ENCODE measurements around the gene ELP4.
A peak's percentile ranks its signal among the peaks of the same experiment; 100 is the strongest.
"Not testable (repeated sequence)": the region's sequence is repeated elsewhere in the genome, so short reads cannot be mapped to it uniquely, and the experiment has no call there.

The ELP4 gene

DNA sequence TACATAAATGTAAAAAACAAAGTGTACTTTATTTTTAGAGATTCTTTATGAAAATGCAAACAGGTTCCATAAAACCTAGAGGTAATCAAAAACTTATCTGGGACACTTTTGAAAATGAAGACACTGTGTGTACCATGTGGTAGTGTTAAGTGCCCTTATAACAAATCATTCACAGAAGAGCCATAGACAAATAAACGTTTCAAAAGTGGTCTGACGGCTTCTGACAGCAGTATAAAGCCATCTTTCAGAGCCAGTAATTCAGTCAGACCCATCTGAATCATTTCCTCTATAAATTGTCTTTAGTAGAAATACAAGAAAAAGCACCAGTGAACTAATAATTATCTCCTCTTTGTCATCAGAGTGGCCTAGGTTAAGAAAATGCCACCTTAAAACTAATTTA is 201.6 kb downstream of the ELP4 start:
- peak; percentile 13 for DNase-seq

DNA sequence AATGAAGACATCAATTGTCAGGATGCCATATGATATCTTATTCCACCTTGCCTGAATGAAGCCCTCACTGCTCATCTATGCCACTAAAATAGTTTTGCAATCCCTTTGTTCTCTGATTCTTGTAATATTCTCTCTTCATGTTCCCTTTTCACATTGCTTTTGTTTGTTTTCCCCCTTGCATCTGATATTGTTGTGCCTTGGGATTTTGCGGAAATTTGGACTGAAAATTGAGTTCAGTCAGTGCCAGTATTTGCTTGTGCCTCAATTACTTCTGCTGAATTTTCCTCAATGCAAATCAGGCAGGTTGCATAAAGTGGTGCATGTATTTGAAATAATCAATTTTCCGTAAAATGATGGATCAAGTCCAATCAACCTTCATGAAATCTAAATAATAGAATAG is 203.3 kb downstream of the ELP4 start:
- DNase-seq = no peak

DNA sequence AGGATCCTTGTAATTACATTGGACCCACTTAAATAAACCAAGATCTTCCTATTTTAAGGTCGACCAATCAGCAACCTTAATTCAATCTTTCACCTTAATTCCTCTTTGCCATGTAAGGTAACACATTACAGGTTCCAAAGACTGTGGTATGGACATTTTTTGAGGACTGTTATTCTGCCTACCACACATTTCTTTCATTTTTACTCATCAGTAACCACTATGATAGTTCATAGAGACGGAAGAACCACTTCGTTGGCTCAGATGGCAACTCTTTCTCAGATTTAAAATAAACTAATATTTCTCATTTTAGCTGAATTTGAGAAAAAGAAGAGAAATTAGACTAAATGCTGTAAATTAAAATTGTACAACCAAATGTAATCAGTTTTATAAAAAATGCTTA is 205.3 kb downstream of the ELP4 start:
- DNase-seq = no peak

DNA sequence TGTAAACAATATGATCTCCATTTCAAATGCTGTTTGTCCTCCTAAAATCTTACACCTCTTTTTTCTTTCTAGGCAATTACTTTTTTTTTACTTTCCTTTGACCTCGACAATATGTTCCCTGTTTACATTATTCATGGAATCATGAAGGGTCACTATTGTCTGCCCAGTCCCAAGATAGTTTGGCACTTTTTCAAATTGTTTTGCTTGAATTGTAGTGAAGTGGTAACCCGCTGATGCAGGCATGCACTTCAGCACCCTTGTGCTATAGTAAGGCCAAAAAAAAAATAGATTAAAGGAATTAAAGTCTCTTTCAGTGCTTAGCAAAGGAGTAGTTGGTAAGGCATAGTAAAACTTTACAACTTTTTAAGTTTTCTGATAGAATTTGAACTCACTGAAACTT is 210.7 kb downstream of the ELP4 start:
- peak; percentile 75 for DNase-seq

DNA sequence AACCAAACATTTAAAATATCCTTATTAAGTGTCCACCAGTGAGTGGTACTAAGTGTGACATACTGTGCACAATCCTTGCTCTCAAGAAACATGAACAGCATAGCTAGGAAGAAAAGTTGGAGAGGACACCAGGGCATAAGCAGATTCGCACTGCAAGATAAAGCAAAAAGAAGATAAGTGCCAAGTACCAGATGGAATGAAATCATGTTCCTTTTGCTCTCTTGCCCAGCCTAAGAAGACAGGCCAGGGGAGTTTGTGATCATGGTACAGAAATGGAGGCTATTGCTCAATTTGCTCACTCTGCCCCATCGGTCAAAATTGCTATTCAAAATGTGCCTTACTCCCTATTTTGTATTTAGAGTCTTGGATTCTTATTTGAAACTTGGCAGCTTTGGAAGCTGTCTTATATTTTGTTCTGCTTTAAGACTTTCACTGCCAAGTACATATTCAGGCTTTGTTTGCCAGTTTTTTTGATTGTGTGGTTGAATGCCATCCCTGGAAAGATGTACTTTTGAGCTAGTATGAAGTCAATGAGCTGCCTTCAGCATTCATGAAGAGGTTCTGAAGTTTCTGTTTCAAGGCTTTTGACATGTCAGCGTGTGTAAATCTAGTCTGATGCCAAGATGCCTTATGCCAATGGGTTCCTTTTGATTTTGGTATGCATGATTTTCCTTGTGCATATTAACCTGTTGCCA is 211.3 kb downstream of the ELP4 start:
- peak; percentile 58 for DNase-seq

DNA sequence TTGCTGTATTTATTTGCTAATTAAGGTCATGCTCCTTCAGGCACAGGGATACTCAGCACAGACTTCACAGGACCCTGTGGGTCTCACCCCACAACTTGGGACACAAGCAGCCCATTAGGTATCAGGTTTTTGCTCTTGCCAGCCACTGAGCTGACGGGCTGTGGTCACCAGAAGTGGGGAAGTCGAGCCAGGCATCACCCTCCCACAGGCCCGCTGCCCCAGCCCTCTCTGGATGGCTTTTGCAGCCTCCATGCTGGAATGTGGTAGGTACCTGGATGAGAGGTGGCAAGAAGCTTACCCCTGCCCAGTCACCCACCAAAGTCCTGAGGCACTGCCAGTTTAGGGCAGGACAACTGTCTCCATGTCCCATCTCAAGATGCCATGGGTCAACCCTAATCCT is 213.2 kb downstream of the ELP4 start:
- no peak for DNase-seq

DNA sequence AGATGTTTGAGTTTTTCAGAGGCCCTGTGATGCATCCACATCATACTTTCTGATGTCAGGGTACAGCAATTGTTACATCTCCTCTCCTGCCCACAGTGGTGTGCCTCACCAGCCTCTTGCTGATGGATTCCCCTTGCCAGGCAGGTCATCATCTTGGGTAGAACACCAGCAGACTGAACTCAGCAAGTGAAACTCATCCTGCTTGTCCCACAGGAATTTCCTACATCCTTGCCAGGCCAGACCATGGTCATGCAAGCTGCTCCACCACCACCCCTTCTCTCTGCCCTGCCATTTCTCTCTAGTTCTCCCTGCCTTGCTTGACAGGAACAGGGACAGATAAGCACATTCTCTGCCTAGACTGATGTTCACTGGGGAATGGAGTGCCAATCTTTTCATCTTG is 215.6 kb downstream of the ELP4 start:
- DNase-seq = no peak

DNA sequence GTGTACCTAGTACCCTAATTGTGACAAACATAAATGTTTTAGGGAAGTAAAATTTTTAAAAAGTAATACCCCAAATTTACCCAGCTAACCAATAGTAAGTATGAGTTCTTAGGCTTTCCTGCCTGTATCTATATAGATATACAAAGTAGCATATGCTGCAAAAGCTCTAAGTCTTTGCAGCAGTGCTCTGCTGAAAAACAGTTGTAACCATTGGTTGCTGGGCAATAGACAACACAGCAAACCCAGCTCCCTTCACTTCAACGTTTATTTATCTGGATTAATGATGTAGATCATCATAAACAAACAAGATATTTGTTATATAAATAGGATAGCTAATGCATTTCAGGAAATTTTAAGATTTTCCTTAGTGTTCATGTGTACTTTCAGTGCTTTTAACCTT is 218.9 kb downstream of the ELP4 start:
- no peak for DNase-seq

DNA sequence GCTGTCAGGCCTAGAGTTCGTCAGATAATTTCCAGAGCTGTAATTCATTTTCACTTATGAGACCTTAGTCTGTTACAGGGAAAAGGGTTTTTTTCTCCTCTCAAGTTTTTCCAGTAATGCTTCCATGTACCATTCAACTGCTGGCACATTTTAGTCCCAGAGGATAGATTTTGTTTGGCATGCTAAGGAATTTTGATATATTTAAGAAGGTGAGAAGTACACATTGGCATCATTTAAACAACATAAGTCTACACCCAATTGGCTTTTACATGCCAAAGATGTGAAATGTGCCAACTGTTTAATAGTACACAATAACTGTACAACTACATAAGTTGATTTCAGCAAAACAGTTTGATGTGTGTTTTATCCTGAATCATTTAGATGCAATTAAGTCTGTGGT is 230.6 kb downstream of the ELP4 start:
- no peak for DNase-seq

DNA sequence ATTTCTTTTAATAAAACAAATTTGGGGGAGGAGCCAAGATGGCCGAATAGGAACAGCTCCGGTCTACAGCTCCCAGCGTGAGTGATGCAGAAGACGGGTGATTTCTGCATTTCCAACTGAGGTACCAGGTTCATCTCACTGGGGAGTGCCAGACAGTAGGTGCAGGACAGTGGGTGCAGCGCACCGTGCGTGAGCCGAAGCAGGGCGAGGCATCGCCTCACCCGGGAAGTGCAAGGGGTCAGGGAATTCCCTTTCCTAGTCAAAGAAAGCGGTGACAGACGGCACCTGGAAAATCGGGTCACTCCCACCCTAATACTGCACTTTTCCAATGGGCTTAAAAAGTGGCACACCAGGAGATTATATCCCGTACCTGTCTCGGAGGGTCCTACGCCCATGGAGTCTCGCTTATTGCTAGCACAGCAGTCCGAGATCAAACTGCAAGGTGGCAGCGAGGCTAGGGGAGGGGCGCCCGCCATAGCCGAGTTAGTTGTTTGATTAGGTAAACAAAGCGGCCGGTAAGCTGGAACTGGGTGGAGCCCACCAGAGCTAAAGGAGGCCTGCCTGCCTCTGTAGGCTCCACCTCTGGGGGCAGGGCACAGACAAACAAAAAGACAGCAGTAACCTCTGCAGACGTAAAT is 231.3 kb downstream of the ELP4 start:
- DNase-seq = not testable (repeated sequence)

DNA sequence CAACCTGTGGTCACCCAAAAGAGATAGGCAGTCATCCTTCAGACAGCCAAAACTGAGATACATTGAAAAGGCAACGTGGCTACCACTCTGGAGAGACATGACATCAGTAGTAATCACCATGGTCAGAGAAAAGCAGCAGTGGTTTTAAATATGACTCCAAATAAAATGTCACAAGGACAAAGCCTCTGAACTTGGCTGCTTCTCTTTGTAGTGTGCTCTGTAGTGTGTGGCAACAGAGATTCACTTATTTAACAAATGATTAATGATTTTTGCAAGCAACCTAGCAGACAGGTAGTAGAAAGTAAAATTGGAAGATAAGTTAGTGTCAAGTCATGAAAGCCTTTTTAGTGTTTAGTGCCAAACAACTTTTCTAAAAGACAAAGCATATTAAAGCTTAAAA is 238.0 kb downstream of the ELP4 start:
- DNase-seq = no peak

DNA sequence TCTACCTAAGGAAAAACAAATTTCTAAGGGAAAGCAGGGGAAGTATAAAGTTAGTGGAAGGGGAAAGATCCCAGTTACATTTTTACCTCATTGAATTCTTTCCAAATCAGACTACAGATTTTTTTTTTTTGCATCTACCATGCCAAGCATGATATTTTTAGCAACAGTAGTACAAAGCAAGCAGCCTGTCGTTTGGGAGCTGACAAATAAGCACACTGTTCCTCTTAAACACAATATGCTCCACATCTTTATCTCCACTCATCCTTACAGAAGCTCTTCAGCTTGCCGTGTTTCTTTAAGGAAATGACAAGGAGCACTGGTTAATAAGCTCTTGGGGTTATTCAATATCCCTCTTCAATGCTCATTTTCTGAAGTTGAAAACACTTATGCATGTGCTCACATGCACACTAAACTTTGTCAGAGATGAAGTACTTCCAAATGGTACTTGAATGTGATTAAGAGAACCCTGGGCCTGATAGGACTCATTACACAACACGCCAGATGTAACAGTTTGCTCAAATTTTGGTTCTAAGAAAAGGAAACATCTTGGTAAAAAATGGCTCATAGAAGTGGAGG is 247.8 kb downstream of the ELP4 start:
- DNase-seq = peak; percentile 98

DNA sequence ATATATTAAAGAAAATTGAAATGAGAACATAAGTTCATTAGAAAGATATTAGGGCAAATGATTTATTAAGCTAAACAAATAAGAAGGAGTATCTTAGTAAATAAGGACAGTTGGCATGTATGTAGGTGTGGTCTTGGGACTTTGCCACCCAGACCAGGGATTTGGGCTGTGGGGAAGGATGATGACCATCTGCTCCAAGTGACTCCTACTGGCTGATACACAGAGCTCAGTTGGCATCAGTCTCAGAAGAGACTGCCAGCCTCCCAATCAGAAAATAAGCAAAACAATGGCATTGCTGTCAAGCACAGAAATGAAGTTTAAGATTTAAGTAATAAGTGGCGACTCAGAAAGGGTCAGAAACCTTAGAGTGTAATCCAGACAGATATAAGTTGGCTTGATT is 252.1 kb downstream of the ELP4 start:
- DNase-seq = no peak

DNA sequence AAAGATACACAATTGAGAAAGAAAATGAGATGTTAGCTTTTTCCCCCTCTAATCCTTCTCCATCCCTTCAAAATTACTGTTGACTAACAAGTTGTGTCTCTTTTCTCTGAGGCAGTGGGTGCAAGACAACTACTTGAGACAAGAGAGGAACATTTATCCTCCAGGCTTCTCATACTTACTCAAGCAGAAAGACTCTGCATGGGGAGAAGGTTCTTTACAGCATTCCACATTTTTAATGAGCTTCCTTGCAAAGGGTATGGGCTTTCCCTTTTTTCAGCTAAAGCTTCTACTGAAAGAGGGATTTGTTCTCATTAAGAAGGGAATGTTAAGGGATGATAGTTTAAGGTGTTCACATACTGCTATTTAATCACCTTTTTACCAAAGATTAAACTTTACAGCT is 253.7 kb downstream of the ELP4 start:
- DNase-seq = peak; percentile 44

DNA sequence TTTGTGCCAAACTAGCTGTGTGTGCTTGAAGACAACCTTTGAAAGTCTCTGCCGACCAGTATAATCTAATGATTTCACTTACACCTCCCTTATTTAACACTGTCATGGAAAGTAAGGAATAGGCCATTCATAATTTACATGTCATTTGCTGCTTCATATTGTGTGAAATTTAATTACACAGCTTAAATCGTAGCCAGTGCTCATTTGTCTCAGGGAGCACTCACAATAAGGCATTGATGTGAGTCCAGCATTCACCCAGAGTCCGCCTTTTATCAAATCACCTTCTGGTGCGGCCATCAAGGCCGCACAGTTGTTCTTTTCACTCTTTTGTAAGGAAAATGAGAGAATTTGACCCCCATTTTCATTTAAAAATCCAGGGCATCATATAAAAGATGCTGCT is 254.7 kb downstream of the ELP4 start:
- DNase-seq = no peak

DNA sequence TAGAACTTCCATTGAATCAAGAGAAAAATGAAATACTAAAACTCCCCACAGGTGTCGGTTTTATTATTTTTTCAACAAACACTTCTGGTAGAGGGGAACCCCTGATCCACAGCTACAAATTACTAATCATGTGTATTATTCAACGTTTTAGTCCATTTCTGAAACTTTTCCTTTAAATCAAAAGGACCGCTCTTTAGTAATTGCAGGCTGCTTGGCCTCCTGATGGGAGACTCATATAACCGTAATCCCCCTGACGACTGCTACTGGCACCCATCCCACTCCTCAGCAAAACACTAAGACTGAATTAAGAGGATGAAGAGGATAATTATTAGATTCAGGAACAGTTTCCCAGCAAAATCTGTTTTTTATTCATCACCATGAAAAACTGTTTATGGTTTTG is 255.2 kb downstream of the ELP4 start:
- peak; percentile 30 for DNase-seq

DNA sequence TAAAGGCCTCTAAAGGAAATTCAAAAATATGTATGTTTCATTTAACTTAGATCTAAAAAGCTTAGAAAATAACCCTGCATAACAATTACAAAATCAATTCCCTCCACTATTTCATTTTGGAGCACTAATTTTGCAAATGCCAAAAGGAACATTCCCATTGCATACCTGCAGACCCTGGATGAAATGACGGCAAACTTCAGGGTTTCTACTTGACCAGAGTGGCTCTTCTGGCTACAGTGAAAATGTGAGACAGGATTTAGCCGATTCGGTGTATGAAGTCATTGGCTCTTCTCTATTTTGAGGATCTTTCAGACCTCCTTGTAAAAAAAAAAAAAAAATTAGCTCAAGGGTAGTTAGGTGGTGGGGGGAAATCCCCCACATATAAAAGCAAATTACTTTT is 257.5 kb downstream of the ELP4 start:
- no peak for DNase-seq

DNA sequence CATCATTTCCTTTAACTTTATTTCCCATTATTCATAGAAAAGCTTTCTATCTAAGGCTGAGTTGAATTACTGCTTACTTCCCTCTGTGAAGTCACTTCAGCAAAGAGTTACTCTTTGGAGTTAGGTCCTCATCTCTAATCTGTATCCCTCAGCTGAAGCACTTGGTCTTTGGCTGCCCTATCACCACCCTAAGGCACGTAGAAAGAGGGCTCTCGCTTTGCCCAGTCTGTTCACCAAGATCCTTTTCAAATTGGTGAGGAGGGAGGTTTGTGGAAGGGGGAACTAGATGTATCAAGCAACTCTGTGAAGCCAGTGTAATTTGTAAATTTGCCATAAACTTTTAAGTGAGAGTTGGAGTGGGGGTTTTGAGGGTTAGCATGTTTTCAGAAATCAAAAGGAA is 258.1 kb downstream of the ELP4 start:
- no peak for DNase-seq

DNA sequence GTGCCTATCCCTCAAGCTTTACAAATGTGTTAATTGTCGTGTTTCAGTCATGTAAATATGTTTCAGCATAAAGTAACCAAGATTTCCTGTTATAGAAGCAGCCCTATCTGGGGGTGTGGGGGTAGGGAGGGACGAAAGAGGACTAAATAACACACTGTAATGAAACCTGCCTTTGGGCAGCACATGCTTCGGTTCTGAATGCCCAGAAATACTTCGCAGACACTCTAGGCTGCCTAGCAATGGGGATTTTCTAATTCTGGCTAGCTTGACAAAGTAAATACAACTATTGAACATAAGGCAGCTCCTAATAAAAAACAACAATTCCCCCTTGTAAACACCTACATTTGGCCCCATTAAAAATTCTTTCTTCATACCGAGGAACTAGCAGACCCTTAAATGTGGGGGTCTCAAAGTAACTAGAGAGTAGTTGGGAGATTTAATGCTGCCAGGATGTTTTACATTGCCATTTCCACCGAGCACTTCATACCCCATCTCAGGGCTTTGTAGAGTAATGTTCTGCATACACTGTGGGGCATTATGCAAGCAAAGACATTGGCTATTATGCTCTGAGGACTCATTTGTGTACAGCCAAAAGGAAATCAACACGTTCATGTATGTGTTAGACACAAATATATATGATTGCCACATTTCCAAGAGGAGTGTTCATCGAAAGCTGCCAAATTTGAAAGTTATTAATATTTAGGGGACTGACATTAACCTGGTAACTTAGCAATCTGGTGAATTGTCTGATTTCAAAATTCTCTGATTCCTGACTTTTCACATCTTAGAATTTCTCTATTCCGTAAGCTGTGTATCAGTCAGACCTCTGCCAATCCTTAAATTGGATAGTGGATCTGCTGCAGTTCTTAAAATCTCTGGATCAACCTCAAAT is 259.4 kb downstream of the ELP4 start:
- DNase-seq = no peak

DNA sequence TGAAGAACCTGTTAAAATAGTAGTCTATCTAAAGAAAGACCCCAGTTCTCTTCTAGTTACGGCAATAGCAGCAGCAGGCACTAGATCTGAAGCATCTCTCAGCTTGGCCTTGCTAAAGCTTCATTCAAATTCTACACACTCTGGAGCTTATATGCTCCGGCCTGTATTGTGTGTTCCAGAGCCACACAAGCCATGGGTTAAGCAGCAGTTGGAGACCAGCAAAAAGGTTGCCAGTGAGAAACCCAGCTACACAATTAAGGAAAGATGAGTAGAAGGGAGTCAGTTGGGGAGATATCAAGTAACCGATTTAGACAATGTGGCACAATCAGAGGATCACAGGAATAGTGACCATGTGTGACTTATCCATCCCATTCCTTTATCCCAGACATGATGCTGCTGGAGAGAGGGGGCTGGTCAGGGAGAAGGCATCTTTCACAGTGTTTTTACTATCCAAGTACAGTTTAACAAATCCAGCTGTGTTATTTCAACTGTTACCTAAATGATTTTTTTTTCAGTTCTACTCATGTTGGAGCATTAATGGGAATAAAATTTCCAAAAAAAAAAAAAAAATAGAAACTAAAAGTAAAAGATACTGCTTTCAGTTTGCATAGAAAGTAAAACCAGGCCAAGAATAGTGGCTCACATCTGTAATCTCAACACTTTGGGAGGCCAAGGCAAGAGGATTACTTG is 260.6 kb downstream of the ELP4 start:
- no peak for DNase-seq

DNA sequence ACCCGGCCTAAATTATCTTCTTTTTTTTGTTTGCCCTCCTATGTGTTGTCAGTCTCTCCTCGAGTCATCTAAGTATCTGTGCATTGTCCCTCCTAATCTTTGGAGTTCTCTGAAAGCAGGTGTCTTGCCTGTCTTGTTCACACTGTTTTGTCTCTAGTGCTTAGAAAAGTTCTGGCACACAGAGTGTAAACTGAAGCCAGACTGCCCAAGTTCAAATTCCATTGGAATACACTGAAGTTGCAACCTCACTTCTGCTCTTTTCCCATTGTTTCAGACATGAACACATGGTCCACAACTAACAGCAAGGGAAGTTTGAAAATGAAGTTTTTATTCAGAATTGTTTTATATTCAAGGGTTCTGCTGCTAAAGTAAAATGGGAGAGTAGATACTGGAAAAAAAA is 262.8 kb downstream of the ELP4 start:
- no peak for DNase-seq

DNA sequence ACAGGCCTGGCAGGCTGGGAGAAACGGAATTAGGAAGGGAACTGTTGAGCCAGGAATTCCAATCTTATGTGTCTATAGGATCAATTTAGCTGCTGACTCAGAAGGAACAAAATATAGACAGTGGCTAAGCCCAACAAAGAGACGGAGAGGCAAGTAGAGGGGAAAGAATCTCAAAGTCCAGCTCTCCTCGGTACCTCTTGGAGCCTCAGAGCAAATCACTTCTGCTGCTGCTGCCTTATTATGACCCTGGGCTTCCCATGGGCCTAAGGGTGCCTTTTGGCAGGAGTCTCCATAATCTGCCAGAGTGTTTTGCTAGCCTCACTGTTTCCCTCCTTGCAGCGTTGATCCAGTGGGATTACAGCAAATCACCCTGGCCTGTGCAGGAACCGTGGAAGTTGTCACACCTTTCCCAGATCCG is 269.8 kb downstream of the ELP4 start:
- no peak for DNase-seq

DNA sequence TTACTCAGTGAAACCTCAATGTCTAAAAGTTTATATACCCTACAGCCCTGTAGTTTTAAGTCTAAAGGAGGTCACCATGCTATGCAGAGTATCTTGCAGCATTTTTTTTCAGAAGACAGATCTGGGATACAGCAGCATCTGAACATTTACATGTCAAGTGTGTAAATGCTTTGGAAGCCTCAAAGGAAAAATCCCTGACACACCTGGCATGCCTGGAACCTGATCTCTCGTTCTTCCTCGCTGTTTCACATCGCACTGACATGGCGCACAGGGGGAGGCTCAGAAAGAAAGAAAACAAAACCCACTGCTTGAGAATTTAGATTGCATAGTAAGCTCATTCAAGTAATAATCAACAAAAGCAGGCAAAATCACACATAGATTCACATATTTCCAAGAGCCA is 270.5 kb downstream of the ELP4 start:
- DNase-seq = peak; percentile 32
